ENCODE results near the gene VPS13D.
"Not testable (repeated sequence)": the region's sequence is repeated elsewhere in the genome, so short reads cannot be mapped to it uniquely, and the experiment has no call there.

DNA sequence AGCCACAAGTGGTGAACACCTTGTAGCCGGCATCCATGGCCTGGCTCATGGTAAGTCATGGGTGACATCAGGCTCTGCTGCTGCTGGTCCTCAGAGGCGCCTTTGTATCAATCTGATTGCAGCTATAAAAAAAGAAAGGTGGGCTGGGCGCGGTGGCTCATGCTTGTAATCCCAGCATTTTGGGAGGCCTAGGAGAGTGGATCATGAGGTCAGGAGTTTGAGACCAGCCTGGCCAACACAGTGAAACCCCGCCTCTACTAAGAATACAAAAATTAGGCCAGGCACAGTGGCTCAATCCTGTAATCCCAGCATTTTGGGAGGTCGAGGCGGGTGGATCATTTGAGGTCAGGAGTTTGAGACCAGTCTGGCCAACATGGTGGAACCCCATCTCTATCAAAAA is 226.3 kb downstream of the VPS13D start:
- not testable (repeated sequence) for TF ChIP-seq NFRKB (IDR thresholded peaks at IDR 0.05); HDGF (IDR thresholded peaks at IDR 0.05; ENCODE audit: borderline replicate concordance); BHLHE40 (IDR thresholded peaks at IDR 0.05; ENCODE audit: borderline replicate concordance); LEF1 (IDR thresholded peaks at IDR 0.05; ENCODE audit: borderline replicate concordance); L3MBTL2 (conservative IDR thresholded peaks at IDR 0.05); FOXM1 (IDR thresholded peaks at IDR 0.05; ENCODE audit: borderline replicate concordance); SUZ12 (IDR thresholded peaks at IDR 0.05); ARNT (IDR thresholded peaks at IDR 0.05); TARDBP (IDR thresholded peaks at IDR 0.05); FOXK2 (IDR thresholded peaks at IDR 0.05); SP1 (IDR thresholded peaks at IDR 0.05)
